EH (cell line): Measurements from ENCODE around the gene FOXL2NB.

ENCODE experiments used
- DNase-seq: peaks from one replicate; pipeline ENCODE4 v3.0.0-alpha.2; 2015; ENCODE audit warnings: low read depth

FOXL2NB gene

DNA sequence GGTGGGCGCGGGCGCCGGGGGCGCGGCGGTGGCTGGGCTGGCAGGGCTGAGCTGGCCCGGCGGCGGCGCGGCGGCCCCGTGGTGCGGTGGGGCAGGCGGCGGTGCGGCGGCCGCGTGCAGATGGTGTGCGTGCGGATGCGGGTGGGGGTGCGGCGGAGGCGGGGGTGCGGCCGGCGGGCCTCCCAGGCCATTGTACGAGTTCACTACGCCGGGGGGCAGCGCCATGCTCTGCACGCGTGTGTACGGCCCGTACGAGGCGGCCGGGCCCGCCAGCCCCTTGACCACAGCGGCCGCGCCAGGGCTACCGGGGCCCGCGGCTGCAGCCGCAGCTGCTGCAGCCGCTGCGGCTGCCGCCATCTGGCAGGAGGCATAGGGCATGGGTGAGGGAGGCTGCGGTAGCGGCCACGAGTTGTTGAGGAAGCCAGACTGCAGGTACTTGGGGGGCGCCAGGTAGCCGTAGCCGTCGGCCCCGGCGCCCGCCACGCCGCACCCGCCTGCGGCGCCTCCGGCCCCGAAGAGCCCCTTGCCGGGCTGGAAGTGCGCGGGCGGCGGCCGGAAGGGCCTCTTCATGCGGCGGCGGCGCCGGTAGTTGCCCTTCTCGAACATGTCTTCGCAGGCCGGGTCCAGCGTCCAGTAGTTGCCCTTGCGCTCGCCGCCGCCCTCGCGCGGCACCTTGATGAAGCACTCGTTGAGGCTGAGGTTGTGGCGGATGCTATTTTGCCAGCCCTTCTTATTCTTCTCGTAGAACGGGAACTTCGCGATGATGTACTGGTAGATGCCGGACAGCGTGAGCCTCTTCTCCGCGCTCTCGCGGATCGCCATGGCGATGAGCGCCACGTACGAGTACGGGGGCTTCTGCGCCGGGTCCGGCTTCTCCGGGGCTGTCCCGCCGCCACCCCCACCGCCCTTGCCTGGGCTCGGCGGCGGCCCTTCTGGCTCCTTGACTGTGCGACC lies 1.0 kb upstream of the FOXL2NB start:
- no peak for DNase-seq

DNA sequence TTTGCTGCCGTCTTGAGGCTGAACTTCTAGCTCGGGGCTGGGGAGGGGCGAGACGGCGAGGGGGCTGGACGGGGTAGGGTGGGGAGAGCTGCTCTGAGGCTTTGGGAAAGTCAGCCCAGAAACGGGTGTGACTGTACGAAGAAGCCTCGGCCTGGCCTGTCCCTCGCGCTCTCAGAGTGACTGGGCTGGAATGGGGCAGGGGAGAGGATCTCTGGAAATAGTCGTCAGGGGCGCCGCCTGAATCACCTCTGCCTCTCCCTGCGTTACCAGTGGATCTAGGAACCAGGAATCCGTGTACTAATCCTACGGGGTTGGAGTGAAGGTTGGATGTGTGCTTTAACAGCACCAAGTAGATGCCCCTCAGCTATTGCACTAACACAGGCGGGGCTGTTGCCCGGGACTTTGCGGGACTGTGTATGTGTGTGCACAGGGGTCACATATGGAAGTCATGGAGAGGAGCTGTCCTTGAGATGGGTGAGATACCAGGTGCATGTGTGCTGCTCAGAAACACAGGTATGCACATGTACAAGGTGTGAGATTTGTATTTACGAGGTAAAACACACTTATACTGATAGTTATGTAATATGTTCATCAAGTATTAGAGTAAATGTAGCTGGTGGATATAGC lies 591 bp downstream of the FOXL2NB start:
- no peak for DNase-seq

DNA sequence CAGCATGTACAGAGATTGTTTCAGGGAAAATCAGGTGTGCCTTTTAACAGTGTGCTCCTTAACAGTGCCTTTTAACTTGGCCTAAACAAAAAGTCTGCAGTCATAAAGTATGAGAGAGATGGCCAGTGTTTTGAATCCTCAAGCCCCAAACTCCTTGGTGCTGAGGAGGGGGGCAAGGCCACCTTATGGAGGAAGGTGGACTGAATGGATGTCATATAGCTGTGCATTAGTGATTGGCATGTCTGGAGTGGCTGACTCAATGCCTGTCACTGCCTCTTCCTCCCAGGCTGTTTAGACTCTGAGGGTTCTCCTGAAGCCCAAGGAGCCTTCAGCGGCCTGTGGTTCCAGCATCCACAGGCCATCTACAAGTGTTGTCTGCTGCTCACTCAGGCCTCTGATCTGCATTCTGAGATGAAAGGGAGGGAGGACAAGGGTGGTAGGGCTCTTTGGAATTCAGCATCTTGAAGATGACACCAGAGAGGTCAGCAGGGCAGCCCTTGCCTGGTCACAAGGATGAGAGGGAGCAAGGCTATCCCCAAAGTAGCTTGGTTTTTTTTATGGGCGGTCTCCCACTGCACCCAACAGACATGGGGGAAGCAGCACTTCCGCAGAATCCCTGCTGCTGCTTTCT lies 1.5 kb downstream of the FOXL2NB start:
- DNase-seq, result no peak

DNA sequence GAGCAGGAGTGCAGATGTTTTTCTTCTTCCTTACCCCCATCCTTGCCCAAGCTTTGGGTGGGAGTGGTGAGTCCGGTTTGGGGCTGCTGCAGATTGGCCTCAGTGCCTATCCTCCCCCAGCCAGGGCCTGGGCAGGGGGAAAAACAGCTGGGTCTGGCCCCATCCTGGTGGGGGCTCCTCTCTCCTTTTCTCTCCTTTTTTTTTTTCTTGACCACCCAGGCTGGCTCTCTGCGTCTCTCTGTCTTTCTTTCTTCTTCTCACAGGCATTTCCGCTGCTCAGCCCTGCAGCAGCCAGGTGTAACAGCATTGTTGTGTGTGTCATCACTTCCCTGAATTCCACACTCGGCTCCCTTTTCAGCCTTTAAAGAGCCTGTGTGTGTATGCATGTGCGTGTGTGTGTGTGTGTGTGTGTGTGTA lies 2.0 kb downstream of the FOXL2NB start:
- no peak for DNase-seq

DNA sequence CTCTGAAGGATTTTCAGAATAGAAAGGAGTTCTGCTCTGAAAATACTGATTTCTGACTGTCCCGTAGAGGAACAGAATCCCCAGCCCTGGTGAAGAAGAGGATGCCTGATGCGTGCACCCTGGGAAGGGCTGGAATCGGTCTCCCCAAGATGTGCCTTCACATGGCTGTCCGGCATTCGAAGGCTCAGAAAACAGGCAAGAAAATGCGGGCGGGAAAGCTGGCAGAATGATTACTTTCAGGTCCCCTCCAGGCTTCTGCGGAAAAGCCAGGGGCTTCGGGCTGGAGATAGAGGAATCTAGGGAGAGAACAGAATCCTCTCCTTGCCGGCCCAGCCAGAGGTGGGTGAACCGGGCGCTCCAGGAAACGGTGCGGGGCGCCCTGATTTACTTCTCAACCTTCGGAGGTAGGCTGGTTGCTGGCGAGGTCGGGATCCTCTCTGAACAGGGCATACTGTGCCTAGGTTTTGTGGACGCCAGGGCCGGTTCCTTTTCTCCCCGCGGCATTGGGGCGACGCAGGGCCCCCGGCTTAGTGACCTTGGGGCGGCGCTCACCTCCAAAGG lies 2.5 kb downstream of the FOXL2NB start:
- no peak for DNase-seq

DNA sequence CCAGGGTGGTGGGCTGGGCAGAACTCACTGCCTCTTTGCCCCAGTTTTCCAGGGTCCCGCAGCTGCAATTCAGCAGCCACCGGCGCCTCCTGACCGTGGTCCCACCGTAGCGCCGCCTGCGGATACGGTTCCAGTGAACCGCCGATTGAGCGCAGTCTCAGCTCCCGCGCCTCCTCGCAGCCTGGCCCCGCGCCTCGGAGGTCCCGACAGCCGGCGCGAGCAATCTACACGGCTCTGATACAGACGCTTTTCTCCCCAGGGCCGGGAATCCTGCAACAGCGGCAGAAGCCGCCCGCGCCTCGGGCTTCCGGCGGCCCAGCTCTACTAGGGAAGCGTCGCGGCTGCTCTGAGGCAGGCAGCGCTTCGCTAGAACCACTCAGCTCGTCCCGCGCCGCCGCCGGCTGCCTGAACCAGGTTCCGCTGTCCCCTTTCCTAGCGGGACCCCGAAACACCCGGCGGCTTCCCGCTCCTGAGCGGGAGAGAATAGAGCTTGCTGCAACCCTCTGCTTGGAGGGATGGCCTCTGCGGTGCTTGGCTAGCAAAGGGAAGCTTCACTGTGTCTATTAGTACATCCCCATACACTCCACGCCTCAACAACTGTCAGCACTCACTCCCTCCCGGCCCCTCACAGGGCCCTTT lies 3.1 kb downstream of the FOXL2NB start:
- peak; percentile 46 for DNase-seq

DNA sequence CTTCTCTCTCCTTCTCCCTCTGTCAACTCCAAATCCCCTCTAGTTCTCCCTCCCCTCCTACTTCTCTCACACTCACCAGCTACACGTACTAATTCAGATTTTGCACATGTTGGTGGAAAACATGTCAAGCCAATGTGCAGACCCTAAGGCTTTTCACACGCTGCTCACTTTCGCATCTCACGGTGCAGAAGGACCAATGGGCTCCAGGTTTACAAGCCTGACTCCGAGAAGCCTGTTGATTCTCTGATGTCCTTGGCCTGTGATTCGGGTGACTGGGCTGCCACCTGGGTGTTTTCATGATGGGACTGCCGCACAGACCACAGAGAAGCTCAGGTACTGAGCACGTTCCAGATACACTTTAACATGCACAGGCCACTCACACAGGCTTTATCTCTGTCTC lies 3.7 kb downstream of the FOXL2NB start:
- DNase-seq, result no peak

DNA sequence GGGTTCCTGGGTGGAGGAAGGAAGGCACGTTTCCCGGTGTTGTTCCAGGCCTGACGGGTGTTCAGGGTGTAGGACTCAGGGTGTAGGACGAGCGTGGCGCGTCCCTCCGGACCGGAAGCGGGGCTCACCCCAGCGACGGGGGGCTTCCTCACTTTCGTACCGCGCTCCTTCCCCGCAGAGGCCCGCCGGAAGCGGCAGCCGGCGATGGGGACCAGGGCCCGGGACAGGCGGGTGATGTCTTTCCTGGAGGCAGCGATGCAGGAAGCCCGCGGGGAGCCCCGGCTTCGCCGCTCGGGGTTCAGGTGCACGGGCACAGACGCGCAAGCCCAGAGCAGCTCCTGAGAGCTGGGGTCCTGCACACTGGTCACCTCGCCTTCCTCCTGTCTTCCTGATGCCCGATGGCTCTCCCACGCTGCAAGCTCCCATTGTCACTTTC lies 13.4 kb downstream of the FOXL2NB start:
- DNase-seq, result no peak

DNA sequence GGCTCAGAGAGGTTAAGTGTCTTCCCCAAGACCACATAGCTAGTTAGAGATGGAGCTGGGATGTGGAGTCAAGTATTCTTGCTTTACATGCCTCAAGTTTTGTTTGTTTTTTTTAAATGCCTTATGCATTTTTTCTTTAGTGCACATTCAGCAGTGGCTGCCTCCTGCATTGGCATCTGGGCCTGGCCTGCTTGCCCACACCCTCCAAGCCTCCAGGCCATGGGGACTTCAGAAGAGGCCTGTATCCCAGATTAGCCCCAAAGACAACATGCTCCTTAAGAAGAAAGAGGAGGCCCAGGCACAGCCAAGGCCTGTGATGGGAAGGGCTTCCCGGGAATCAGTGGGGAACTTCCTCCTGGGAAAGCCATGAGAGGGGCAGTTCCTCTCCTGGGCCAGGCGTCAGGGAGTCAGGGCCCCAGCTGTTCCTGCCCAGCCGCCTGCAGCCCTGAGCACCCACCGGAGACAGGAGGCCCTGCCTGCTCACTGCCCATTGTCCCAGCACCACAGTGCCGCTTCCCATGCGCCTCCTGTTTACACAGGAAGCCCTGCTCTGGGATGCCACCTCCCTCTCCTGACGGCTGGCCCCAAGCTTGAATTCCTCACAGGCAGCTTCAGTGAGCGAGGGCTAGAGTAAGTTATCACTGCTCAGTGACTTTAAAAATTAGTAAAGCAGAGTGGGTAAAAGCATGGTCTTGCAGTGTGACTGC lies 16.0 kb downstream of the FOXL2NB start:
- no peak for DNase-seq

DNA sequence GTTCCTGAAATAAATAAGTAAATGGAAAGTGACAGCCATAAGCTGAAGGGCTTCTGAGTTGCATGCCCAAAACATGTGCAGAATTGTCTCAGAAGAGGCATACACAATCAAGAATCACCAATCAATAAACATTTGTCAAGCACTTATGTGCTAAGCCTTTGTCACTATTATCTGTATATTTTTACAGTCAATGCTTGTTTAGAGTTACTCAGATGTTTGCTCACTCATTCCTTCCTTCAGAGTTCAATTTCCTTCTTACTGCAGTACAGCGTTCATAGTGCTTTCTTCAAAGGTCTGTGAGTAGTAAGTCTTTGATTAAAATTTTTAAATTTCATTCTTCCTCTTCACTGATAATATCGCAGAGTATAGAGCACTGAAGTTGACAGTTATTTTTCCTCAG lies 17.2 kb downstream of the FOXL2NB start:
- DNase-seq, result no peak

DNA sequence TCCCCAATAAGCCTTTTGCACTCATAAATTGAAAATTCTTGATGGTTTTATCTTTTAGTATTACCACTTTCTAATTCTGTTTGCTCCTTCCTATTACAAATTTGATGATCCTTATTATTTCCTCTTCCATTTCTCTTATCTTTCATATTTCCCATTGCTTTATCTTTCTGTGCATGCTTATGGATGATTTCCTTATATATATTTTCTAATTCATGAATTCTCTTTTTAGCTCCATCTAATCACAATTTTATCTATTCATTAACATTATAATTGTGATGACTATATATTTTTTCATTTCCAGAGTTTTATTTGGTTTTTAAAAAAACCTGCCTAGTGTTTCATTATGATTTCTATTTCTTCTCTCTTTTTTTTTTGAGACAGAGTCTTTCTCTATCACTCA lies 17.9 kb downstream of the FOXL2NB start:
- DNase-seq, result no peak

DNA sequence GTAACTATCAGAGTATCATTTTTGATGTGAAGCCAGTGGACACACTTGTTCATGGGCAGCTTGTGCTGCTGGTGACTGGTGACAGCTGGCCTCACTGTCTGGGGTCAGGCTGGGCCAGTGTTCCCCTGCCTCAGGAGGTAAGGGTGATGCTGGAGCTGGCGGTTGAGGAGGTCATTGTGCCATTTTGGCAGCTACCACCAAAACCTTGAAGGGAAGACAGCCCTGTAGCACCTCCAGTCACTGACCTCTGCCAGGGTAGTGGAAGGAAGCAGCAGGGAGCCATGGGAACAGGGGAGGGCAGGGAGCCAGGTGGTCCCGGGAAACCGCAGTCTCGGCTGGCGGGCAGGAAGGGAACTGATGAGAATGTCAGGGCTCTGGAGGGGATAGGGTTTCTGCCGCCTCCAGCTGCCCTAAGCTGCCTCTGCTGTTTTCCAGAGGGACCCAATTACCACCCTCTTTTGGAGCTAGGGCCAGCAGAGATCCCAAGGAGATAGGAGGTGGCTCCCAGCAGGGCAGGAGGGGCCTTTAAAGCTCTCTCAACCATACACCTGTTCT lies 24.8 kb downstream of the FOXL2NB start:
- no peak for DNase-seq

DNA sequence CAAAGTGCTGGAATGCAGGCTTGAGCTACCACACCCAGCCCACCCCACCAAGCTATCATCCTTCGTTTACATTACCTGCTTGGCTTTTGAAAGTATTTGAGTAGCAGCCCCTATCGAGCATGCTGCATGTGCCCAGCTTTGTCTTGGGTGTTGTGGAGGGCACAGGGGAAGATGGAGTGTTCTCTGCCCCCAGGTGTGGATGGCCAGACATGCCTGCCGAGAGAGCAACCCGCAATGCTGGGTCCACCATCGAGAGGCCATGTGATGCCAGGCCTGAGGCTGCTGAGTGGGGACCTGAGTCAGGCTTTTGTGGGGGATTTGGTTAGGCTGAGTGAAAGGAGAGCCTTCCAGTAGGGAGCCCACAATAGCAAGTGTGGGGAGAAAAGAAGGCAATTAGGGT lies 25.9 kb downstream of the FOXL2NB start:
- DNase-seq, result no peak

DNA sequence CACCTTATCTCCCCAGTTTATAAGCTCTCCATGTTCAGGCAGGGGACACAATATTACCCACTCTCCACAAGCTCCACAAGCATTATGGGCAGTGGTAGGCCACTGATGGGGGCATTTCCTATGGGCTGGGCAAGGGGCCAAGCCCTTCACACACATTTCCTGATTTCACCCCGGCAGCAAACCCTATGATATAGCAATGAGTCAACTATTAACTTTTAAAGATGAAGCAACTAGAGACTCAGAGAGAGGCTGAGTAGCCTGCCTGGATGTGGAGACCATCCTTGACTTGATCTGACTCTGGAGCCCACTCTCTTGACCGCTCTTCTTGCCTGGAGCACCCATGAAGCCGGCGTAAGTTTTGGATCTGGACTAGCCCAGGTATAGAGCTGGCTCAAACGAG lies 27.4 kb downstream of the FOXL2NB start:
- peak; percentile 33 for DNase-seq

DNA sequence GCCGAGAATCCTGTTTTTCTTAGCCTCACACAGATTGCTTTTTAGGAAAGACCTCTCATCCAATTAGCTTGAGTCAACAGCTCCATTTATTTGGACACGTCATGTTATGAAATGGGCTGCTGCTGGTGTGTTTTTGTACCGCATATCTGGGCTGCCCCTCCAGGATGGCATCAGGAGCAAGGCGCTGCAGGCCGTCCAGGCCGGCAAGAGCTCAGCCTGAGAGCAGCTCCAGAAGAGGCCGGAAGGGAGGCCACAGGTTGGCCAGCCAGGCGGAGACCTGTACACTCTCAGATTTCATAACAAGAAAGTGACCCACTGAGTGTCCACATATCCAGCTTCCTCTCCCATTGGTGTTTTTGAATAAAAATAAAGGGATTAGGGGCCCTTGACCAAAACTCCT lies 28.3 kb downstream of the FOXL2NB start:
- DNase-seq, result no peak

DNA sequence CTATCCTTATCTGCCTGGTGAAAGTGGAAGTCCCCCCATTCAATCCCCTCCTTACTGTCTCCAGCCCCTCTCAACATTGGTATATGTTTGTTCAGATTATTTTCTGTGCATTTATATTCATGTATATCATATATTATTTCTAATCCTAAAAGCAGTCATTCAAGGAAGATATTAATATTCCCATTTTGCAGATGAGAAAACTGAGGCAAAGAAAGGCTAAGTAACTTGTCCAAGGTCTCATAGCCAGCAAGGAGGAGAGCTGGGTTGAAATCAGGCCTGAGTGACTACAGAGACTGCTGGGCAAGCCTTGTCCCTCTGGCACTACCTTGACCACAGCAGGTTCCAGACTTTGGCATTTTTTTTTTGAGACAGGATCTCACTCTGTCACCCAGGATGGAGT lies 29.0 kb downstream of the FOXL2NB start:
- no peak for DNase-seq

DNA sequence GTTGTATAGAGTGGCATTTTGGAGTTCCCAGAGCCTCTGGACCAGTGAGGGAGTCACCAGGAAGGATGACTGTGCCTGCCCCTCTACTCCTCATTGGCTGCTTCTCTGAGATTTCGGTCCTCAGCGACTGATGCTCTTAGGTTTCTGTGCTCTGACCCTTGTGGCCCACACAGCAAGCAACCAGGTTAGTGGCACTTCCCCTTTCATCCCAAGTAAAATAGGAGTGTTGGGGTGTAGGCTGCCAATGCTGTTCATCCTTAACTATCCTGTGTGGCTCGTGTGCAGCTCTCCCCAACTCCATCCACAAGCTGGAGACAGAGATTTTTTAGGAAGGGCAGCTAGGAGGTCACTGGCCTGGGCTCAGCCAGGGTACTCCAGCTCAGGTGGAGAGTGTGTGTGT lies 37.8 kb downstream of the FOXL2NB start:
- no peak for DNase-seq

DNA sequence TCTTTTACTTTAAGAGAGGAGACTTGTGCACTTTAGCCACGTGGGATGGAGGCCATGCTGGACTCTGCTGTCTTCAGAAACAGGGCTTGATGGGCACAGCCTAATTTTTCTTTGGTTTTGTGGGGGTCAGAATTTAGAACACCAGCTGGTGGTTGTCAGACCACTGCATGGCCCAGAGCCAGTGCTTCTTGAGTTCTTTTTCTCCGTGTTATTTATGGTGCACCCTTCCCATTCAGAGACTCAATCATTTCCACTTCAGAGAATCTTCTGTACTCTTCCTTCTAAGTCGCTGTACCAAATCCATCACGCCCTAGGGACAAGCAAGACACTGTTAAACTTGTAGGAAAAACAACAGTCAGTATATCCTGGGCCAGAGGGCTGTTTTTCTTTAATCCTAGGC lies 38.9 kb downstream of the FOXL2NB start:
- no peak for DNase-seq

DNA sequence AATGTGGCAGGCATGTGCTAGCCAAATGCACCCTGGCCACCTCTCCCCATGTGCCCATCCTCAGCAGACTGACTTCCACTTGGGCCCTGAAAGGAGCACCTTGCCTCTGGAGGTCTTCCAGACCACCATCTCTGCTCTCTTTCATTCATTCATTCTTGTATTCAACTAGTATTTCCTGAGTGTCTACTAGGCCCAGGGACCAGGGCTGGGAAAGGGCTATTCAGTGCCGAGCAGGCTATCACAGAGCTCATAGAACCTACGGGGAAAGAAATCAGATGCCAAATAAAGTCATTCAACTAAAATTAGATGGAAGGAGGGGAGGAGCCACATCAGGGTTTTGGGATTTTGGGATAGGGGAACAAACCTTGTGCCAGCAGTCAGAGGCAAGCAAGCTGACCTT lies 40.2 kb downstream of the FOXL2NB start:
- no peak for DNase-seq

DNA sequence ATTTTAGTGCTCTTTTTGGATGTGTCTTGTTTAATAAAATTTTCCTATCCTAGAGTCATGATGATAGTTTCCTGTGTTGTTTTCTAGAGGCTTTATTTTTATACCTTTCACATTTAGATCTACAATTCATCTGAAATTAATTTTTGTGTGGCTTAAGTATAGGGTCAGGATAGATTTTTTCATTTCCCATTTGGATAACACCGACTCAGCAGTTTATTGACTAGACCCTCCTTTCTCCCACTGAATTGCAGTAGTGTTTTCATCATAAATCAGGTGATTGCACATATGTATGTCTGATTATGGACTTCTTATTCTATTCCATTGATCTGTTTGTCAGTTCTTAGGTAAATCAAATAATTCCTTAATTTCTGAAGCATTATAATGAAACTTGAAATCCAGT lies 48.7 kb downstream of the FOXL2NB start:
- DNase-seq, result no peak
